ENCODE measurements around the gene CYB561D1. TPM values are rescaled to one million over a fixed set of nuclear protein-coding genes. Genes with fewer than 3 reads are reported as not detected.

The CYB561D1 gene
- total and polyA plus RNA-seq, 9 of the 15 experiments (the other 6 are each of a cell fraction or from before 2014, with no cell fraction given): 0.71 to 7.2 (median 3.5) TPM

- H3K9me1 ChIP-seq (ENCODE audit: control insufficient read depth, insufficient read depth, low read length): no peaks in the 10 kb centered on the region
- H2AFZ ChIP-seq (ENCODE audit: low read depth, low read length): no peak within 1 kb of the TSS
- ATAC-seq: 0 out of 3 replicates have a peak, but pooled peaks have one; percentile 15
- no peak within 1 kb of the TSS for H3K4me3 ChIP-seq
- WGBS (ENCODE audit: insufficient coverage, low coverage, missing lambda C conversion rate): 9% methylated on average over 7 of the region's 7 CpGs
- peaks cover 2 to 16% of the 10 kb centered on the region in 2 experiments; a peak in 3 of 5 replicates for H3K4me1 ChIP-seq (replicated peaks in 1 of 2; ENCODE audit: control insufficient read depth in 2 of 2, insufficient read depth in 2 of 2, low read length in 2 of 2)
- no peaks in the 10 kb centered on the region for H3K36me3 ChIP-seq (ENCODE audit: control insufficient read depth, insufficient read depth, low read length)
- no peaks in the 10 kb centered on the region for H3K79me2 ChIP-seq (ENCODE audit: control insufficient read depth, insufficient read depth, low read length)
- in situ Hi-C loops (cut with MboI): no loop called here
- intact Hi-C loops (cut with micrococcal nuclease): loop anchor here (10.0 kb wide), 1 partner anchor 425 kb away; the partner anchor contains the start of gene ELAPOR1
- H3K27ac ChIP-seq (ENCODE audit: extremely low read depth, low read depth, low read length): no peak within 1 kb of the TSS
- TF ChIP-seq FIP1L1 (IDR thresholded peaks at IDR 0.05; ENCODE audit: low read depth, low read length, poor library complexity, severe bottlenecking) (no peak), ZEB2 (IDR thresholded peaks at IDR 0.05) (no peak), ERF (CRISPR knock-in tag; IDR thresholded peaks at IDR 0.05) (no peak), NR1H2 (CRISPR knock-in tag; IDR thresholded peaks at IDR 0.05) (no peak), ATF3 (IDR thresholded peaks at IDR 0.05) (no peak), ATF3 (CRISPR knock-in tag; conservative IDR thresholded peaks at IDR 0.05) (no peak), STAT5B (CRISPR knock-in tag; IDR thresholded peaks at IDR 0.05) (no peak), BACH1 (tag; IDR thresholded peaks at IDR 0.05) (no peak), TEAD1 (CRISPR knock-in tag; IDR thresholded peaks at IDR 0.05) (no peak), ELK3 (CRISPR knock-in tag; IDR thresholded peaks at IDR 0.05) (no peak), HINFP (tag; conservative IDR thresholded peaks at IDR 0.05; ENCODE audit: low read depth) (no peak), KDM5B (IDR thresholded peaks at IDR 0.05; ENCODE audit: insufficient replicate concordance, low read depth, low read length) (no peak), CCAR2 (IDR thresholded peaks at IDR 0.05; ENCODE audit: low read depth, low read length) (no peak), PRMT5 (CRISPR knock-in tag; IDR thresholded peaks at IDR 0.05) (no peak), ELF1 (tag; IDR thresholded peaks at IDR 0.05) (no peak), ZNF764 (CRISPR knock-in tag; IDR thresholded peaks at IDR 0.05; ENCODE audit: low read depth) (no peak), LCOR (CRISPR knock-in tag; IDR thresholded peaks at IDR 0.05) (no peak), XRCC4 (IDR thresholded peaks at IDR 0.05; ENCODE audit: extremely low read depth, insufficient read depth, insufficient read length) (no peak)
- no peaks in the 10 kb centered on the region for H4K20me1 ChIP-seq (replicated peaks; ENCODE audit: control insufficient read depth, insufficient read depth, low read length)
- H3K9ac ChIP-seq (ENCODE audit: insufficient read depth in 1 of 2, low read depth in 2 of 2, low read length in 2 of 2): peak within 1 kb of the TSS in 1 of 2 experiments; percentile 12; a peak in 1 of 4 replicates
- no peak for FAIRE-seq
- CTCF ChIA-PET (ENCODE audit: low intra/inter-chr PET ratio): no interaction called here
- peak in 1 of 4 experiments; percentile 5 for DNase-seq (ENCODE audit: extremely low read depth in 1 of 4, low spot score in 3 of 4)
- no peak within 1 kb of the TSS for H3K4me2 ChIP-seq (ENCODE audit: insufficient read depth, low read length)
- H3K27me3 ChIP-seq (ENCODE audit: control insufficient read depth in 2 of 2, insufficient read depth in 2 of 2, low read length in 2 of 2): peaks cover 2 to 13% of the 10 kb centered on the region in 2 experiments; a peak in 2 of 5 replicates
- BruUV-seq (replicated peaks): no TSS peak
- POLR2A ChIA-PET: interaction anchor here (0.6 to 3.6 kb wide), 6 partner anchors 9 to 299 kb away, joined by 3 to 19 read pairs (median 3); partner anchors contain the start of gene GNAI3
- no peaks in the 10 kb centered on the region for H3K9me3 ChIP-seq (replicated peaks; ENCODE audit: control insufficient read depth, insufficient read depth, low read depth, low read length)
Observed at GRCh38 chr1:109539676-109540075, 45.8 kb downstream of the CYB561D1 start, which contains the start of gene GPR61. GPR61 (plus strand) TSS chr1:109539872; CDS start chr1:109543023, 3,151 bp downstream.

All from K562 (cell line).